ENCODE measurements around the gene KLHL25. TPM values are rescaled to one million over a fixed set of nuclear protein-coding genes. Genes with fewer than 3 reads are reported as not detected.

KLHL25 gene
- total and polyA plus RNA-seq, 2 of the 8 experiments (the other 6 are each of a cell fraction or from before 2014, with no cell fraction given), result 16.5 to 22.0 TPM

- H4K8ac ChIP-seq (ENCODE audit: extremely low read depth, insufficient read depth, low read length), result 0 out of 2 replicates have a peak overlapping the region, but pooled peaks have one; percentile 36
- H2BK15ac ChIP-seq (ENCODE audit: low read length), result no peak overlapping the region
- peaks cover 0 to 7% (median 1%) of the 10 kb centered on the region in 4 experiments; a peak in 4 of 8 replicates for H3K36me3 ChIP-seq (ENCODE audit: control insufficient read depth in 2 of 4, insufficient read depth in 4 of 4, low read length in 3 of 4)
- peaks cover 2% of the 10 kb centered on the region; the same call in 1 of the 2 replicates for H3K23me2 ChIP-seq (ENCODE audit: low read depth, low read length)
- H2BK20ac ChIP-seq (ENCODE audit: low read length), result no peak overlapping the region
- no peak overlapping the region for H2AK5ac ChIP-seq (ENCODE audit: low read depth, low read length)
- no peak overlapping the region for H3K27ac ChIP-seq (ENCODE audit: low read depth, low read length)
- H3K27me3 ChIP-seq (replicated peaks in 1 of 4; ENCODE audit: control insufficient read depth in 3 of 4, extremely low read depth in 1 of 4, insufficient read depth in 3 of 4, low read length in 3 of 4), result no peaks in the 10 kb centered on the region
- H3K4me1 ChIP-seq (replicated peaks in 1 of 4; ENCODE audit: control insufficient read depth in 3 of 4, insufficient read depth in 4 of 4, low read length in 3 of 4), result peaks cover 0 to 8% (median 5%) of the 10 kb centered on the region in 4 experiments; a peak in 6 of 7 replicates
- no peak overlapping the region for H3K4me2 ChIP-seq (ENCODE audit: insufficient read depth in 1 of 2, low read depth in 2 of 2, low read length in 2 of 2)
- no peaks in the 10 kb centered on the region; a peak in 1 of 4 replicates for H3K79me2 ChIP-seq (ENCODE audit: control insufficient read depth in 1 of 2, insufficient read depth in 2 of 2, low read length in 2 of 2)
- 89% methylated on average over 12 of the region's 13 CpGs; no CpG with 5 or more reads in 1 of the 2 experiments for WGBS, 2 experiments (ENCODE audit: extremely low coverage in 1 of 2, insufficient coverage in 1 of 2, insufficient read length in 1 of 2, insufficient replicate concordance in 2 of 2, low coverage in 1 of 2, low lambda C conversion rate in 2 of 2, missing lambda C conversion rate in 1 of 2)
- H3K4me3 ChIP-seq (ENCODE audit: extremely low read depth in 1 of 4, insufficient read depth in 2 of 4, low read depth in 3 of 4, low read length in 4 of 4), result no peak overlapping the region
- H3K9me3 ChIP-seq (ENCODE audit: insufficient read depth in 2 of 2, low read depth in 1 of 2, low read length in 1 of 2), result no peaks in the 10 kb centered on the region
- ChIA-PET POLR2A (ENCODE audit: partially characterized antibody) (no interaction called here), CTCF (ENCODE audit: partially characterized antibody) (interaction anchor here (0.7 to 1.9 kb wide), 5 partner anchors 13 to 83 kb away, joined by 3 to 4 read pairs (median 3); no protein-coding TSS in a partner anchor)
- H4K91ac ChIP-seq (replicated peaks; ENCODE audit: insufficient read length, low read length), result no peak overlapping the region
- no peak overlapping the region for H2AFZ ChIP-seq (ENCODE audit: low read length)
- peaks cover 2 to 10% of the 10 kb centered on the region in 2 experiments for H4K20me1 ChIP-seq (replicated peaks in 1 of 2; ENCODE audit: control insufficient read depth in 1 of 2, insufficient read depth in 2 of 2, low read length in 2 of 2)
- no peak for FAIRE-seq
- no peak overlapping the region for H3K9ac ChIP-seq (replicated peaks in 1 of 4; ENCODE audit: extremely low read depth in 1 of 4, low read depth in 3 of 4, low read length in 3 of 4)
- H2BK12ac ChIP-seq (ENCODE audit: low read depth, low read length), result no peak overlapping the region
- H3K18ac ChIP-seq (ENCODE audit: extremely low read depth, low read length), result no peak overlapping the region; the same call in none of the 2 replicates
- no peak overlapping the region for H3K23ac ChIP-seq (ENCODE audit: insufficient read length)
- no peak overlapping the region for H2BK120ac ChIP-seq (replicated peaks; ENCODE audit: low read depth, low read length)
- no peak overlapping the region for H3K14ac ChIP-seq (ENCODE audit: insufficient read length)
- H3K79me1 ChIP-seq (ENCODE audit: low read depth, low read length), result peaks cover 7% of the 10 kb centered on the region
- no peak for DNase-seq (ENCODE audit: low read depth in 1 of 2, low spot score in 2 of 2)
- no peak overlapping the region for H4K5ac ChIP-seq (ENCODE audit: insufficient read length, low read depth, low read length)
- no peak overlapping the region for H3K4ac ChIP-seq (replicated peaks; ENCODE audit: insufficient read length, low read depth, low read length)
- no peak overlapping the region for H3K56ac ChIP-seq (replicated peaks; ENCODE audit: insufficient read length, low read depth, low read length)
- H2BK5ac ChIP-seq (ENCODE audit: low read depth, low read length), result no peak overlapping the region; the same call in 1 of the 2 replicates
- TF ChIP-seq NRF1 (IDR thresholded peaks at IDR 0.05; ENCODE audit: low read depth, low read length) (no peak), ATF3 (IDR thresholded peaks at IDR 0.05; ENCODE audit: insufficient read depth, low read depth, low read length) (no peak), MAX (IDR thresholded peaks at IDR 0.05) (no peak), E2F6 (IDR thresholded peaks at IDR 0.05) (no peak), TAF7 (optimal IDR thresholded peaks at IDR 0.05; ENCODE audit: borderline replicate concordance, low read depth, low read length) (no peak), EGR1 (IDR thresholded peaks at IDR 0.05; ENCODE audit: borderline replicate concordance, low read depth, low read length) (no peak), CTCF (IDR thresholded peaks at IDR 0.05; ENCODE audit: control extremely low read depth in 1 of 3, insufficient read depth in 1 of 3, low read depth in 1 of 3, low read length in 3 of 3) (no peak)
Observed at GRCh38 chr15:85757073-85757938, 37.4 kb downstream of the KLHL25 start.
